GM20431 (cell line): ENCODE data around the gene VPS18.
"Not testable (repeated sequence)": the region's sequence is repeated elsewhere in the genome, so short reads cannot be mapped to it uniquely, and the experiment has no call there.

Experiments used
- in situ Hi-C: fragments of 300-500 bp; cut with MseI, MboI; formaldehyde crosslinking; loops from one replicate; pipeline ENCODE4 v1.15.0; 2020; ENCODE audit warnings: low sequenced_read_pairs; ENCODE audit not compliant: unreplicated experiment

The VPS18 gene

GRCh38 chr15:40893733-40894680 lies at the start of gene VPS18:
Gene VPS18, plus strand, starts transcription at chr15:40894450. Its CDS starts 319 bp downstream, at chr15:40894769.
- in situ Hi-C loops: no loop called here

GRCh38 chr15:40844696-40845030 lies 49.6 kb upstream of the VPS18 start:
- in situ Hi-C loops: no loop called here

- in situ Hi-C loops: no loop called here
Measured at GRCh38 chr15:40845036-40845435, 49.2 kb upstream of the VPS18 start.

- in situ Hi-C loops: no loop called here
Measured at GRCh38 chr15:40845511-40846284, 48.6 kb upstream of the VPS18 start.

- in situ Hi-C loops: no loop called here
Measured at GRCh38 chr15:40846841-40847222, 47.4 kb upstream of the VPS18 start.

GRCh38 chr15:40847223-40847961 lies 46.9 kb upstream of the VPS18 start:
- in situ Hi-C loops: no loop called here

GRCh38 chr15:40850576-40851112 lies 43.6 kb upstream of the VPS18 start:
- in situ Hi-C loops: no loop called here

GRCh38 chr15:40852529-40852928 lies 41.7 kb upstream of the VPS18 start:
- in situ Hi-C loops: no loop called here

GRCh38 chr15:40853241-40853890 lies 40.9 kb upstream of the VPS18 start:
- in situ Hi-C loops: no loop called here

- in situ Hi-C loops: no loop called here
Measured at GRCh38 chr15:40854161-40854560, 40.1 kb upstream of the VPS18 start.

GRCh38 chr15:40855706-40856234 lies 38.5 kb upstream of the VPS18 start:
- in situ Hi-C loops: no loop called here

- in situ Hi-C loops: no loop called here
Measured at GRCh38 chr15:40856746-40857145, 37.5 kb upstream of the VPS18 start.

- in situ Hi-C loops: no loop called here
Measured at GRCh38 chr15:40857601-40858341, 36.5 kb upstream of the VPS18 start.

GRCh38 chr15:40858706-40859105 lies 35.5 kb upstream of the VPS18 start:
- in situ Hi-C loops: no loop called here

- in situ Hi-C loops: no loop called here
Measured at GRCh38 chr15:40859206-40859851, 34.9 kb upstream of the VPS18 start.

- in situ Hi-C loops: not testable (repeated sequence)
Measured at GRCh38 chr15:40861147-40861546, 33.1 kb upstream of the VPS18 start.

GRCh38 chr15:40863660-40864270 lies 30.5 kb upstream of the VPS18 start:
- in situ Hi-C loops: no loop called here

GRCh38 chr15:40867199-40867598 lies 27.1 kb upstream of the VPS18 start:
- in situ Hi-C loops: no loop called here
